H1 (cell line): ENCODE data around the gene GPC3. TPM values are rescaled to one million over a fixed set of nuclear protein-coding genes. Genes with fewer than 3 reads are reported as not detected.

Source experiments
- CTCF ChIA-PET: fragments of 300-600 bp; sonication (Branson Sonifier 250); formaldehyde crosslinking; loops from one replicate; lab custom pipeline; 2021; ENCODE audit not compliant: partially characterized antibody; lab: Charles Lee
- POLR2A ChIA-PET: fragments of 300-600 bp; sonication (Branson Sonifier 250); formaldehyde crosslinking; loops from one replicate; lab custom pipeline; 2021; ENCODE audit warnings: inconsistent platforms; ENCODE audit not compliant: partially characterized antibody; lab: Charles Lee
- DNase-seq, 2 experiments: peaks; one replicate each; pipeline versions ENCODE4 v3.0.0 to v3.0.0-alpha.2; 2010 to 2022; ENCODE audit warnings: low spot score in 2 of 2, low read depth in 1 of 2, mixed read lengths in 1 of 2
- FAIRE-seq: peaks from 2 replicates; lab custom pipeline; 2011; peaks lifted over from hg19 to GRCh38; lab: Jason Lieb, UNC
- H2AFZ ChIP-seq: 2 replicates; pipeline ENCODE4 v1.8.1; 2012; ENCODE audit warnings: low read length, inconsistent platforms
- H2AK5ac ChIP-seq: 2 replicates; pipeline ENCODE4 v1.6.1; 2013; ENCODE audit warnings: low read depth, low read length
- H2BK120ac ChIP-seq: replicated peaks from 2 replicates; pipeline ENCODE3; 2013; ENCODE audit warnings: low read depth, low read length, inconsistent platforms
- H2BK12ac ChIP-seq: 2 replicates; pipeline ENCODE4 v1.6.1; 2013; ENCODE audit warnings: low read depth, low read length
- H2BK15ac ChIP-seq: 2 replicates; pipeline ENCODE4 v1.6.1; 2013; ENCODE audit warnings: low read length
- H2BK20ac ChIP-seq: 2 replicates; pipeline ENCODE4 v1.6.1; 2013; ENCODE audit warnings: low read length
- H2BK5ac ChIP-seq: 2 replicates; pipeline ENCODE4 v1.6.1; 2013; ENCODE audit warnings: low read depth, low read length
- H3K14ac ChIP-seq: 2 replicates; pipeline ENCODE4 v1.6.1; 2013; ENCODE audit warnings: inconsistent platforms; ENCODE audit not compliant: insufficient read length
- H3K18ac ChIP-seq: 2 replicates; pipeline ENCODE4 v1.6.1; 2013; ENCODE audit warnings: low read length; ENCODE audit errors: extremely low read depth
- H3K23ac ChIP-seq: 2 replicates; pipeline ENCODE4 v1.6.1; 2013; ENCODE audit warnings: inconsistent platforms; ENCODE audit not compliant: insufficient read length
- H3K23me2 ChIP-seq: 2 replicates; pipeline ENCODE4 v1.6.1; 2013; ENCODE audit warnings: low read depth, low read length
- H3K27ac ChIP-seq: 2 replicates; pipeline ENCODE4 v1.6.1; 2011; ENCODE audit warnings: low read depth, low read length, inconsistent platforms
- H3K27me3 ChIP-seq, 4 experiments: replicated peaks in 1 of 4; 1 replicate in 1 of 4; 2 replicates in 3 of 4; pipeline versions ENCODE4 v1.6.1 to v1.8.1; 2011 to 2013; ENCODE audit warnings: low read length in 3 of 4, mild to moderate bottlenecking in 3 of 4, inconsistent platforms in 2 of 4, mixed read lengths in 2 of 4, moderate library complexity in 1 of 4; ENCODE audit not compliant: control insufficient read depth in 3 of 4, insufficient read depth in 3 of 4; ENCODE audit errors: extremely low read depth in 1 of 4
- H3K36me3 ChIP-seq, 4 experiments: 2 replicates each; pipeline versions ENCODE4 v1.6.1 to v1.8.1; 2011 to 2013; ENCODE audit warnings: mild to moderate bottlenecking in 4 of 4, low read length in 3 of 4, moderate library complexity in 2 of 4, control low read depth in 1 of 4, inconsistent platforms in 1 of 4; ENCODE audit not compliant: insufficient read depth in 4 of 4, control insufficient read depth in 2 of 4
- H3K4ac ChIP-seq: replicated peaks from 2 replicates; pipeline ENCODE3; 2013; ENCODE audit warnings: low read length, low read depth, mixed read lengths, inconsistent platforms; ENCODE audit not compliant: insufficient read length
- H3K4me1 ChIP-seq, 4 experiments: replicated peaks in 1 of 4; 1 replicate in 1 of 4; 2 replicates in 3 of 4; pipeline versions ENCODE4 v1.6.1 to v1.8.1; 2011 to 2013; ENCODE audit warnings: low read length in 3 of 4, inconsistent platforms in 2 of 4, mixed read lengths in 1 of 4; ENCODE audit not compliant: insufficient read depth in 4 of 4, control insufficient read depth in 3 of 4
- H3K4me2 ChIP-seq, 2 experiments: 2 replicates each; pipeline versions ENCODE4 v1.6.1 to v1.8.1; 2011 to 2013; ENCODE audit warnings: low read depth in 2 of 2, low read length in 2 of 2, control low read depth in 1 of 2, inconsistent platforms in 1 of 2, mild to moderate bottlenecking in 1 of 2; ENCODE audit not compliant: insufficient read depth in 1 of 2
- H3K4me3 ChIP-seq, 4 experiments: fragments of 200-600, 300-600 bp in 1 of 4; sonication (generic), shearing (Covaris generic), sonication (Bioruptor Twin) in 1 of 4; 2 replicates each; pipeline versions ENCODE4 v1.5.1 to v1.8.1; 2011 to 2016; ENCODE audit warnings: low read length in 4 of 4, low read depth in 3 of 4, control low read depth in 2 of 4, inconsistent platforms in 2 of 4, mild to moderate bottlenecking in 2 of 4, mixed read lengths in 1 of 4, moderate library complexity in 1 of 4; ENCODE audit not compliant: insufficient read depth in 2 of 4; ENCODE audit errors: extremely low read depth in 1 of 4
- H3K56ac ChIP-seq: replicated peaks from 2 replicates; pipeline ENCODE3; 2013; ENCODE audit warnings: low read depth, mild to moderate bottlenecking, mixed read lengths, low read length, inconsistent platforms; ENCODE audit not compliant: insufficient read length
- H3K79me1 ChIP-seq: 2 replicates; pipeline ENCODE4 v1.6.1; 2013; ENCODE audit warnings: low read depth, low read length, control low read depth
- H3K79me2 ChIP-seq, 2 experiments: 2 replicates each; pipeline versions ENCODE4 v1.6.1 to v1.8.1; 2012 to 2013; ENCODE audit warnings: low read length in 2 of 2, mild to moderate bottlenecking in 2 of 2, inconsistent platforms in 1 of 2; ENCODE audit not compliant: insufficient read depth in 2 of 2, control insufficient read depth in 1 of 2
- H3K9ac ChIP-seq, 4 experiments: replicated peaks in 1 of 4; 1 replicate in 1 of 4; 2 replicates in 3 of 4; pipeline versions ENCODE4 v1.6.1 to v1.8.1; 2011 to 2013; ENCODE audit warnings: low read depth in 3 of 4, low read length in 3 of 4, control low read depth in 2 of 4, mild to moderate bottlenecking in 2 of 4, moderate library complexity in 2 of 4, inconsistent platforms in 1 of 4; ENCODE audit errors: extremely low read depth in 1 of 4
- H3K9me3 ChIP-seq, 2 experiments: 2 replicates each; pipeline versions ENCODE4 v1.6.1 to v1.8.1; 2012 to 2013; ENCODE audit warnings: mild to moderate bottlenecking in 2 of 2, moderate library complexity in 2 of 2, control low read depth in 1 of 2, inconsistent platforms in 1 of 2, low read depth in 1 of 2, low read length in 1 of 2, mixed read lengths in 1 of 2; ENCODE audit not compliant: insufficient read depth in 2 of 2
- H4K20me1 ChIP-seq, 2 experiments: replicated peaks in 1 of 2; 2 replicates each; pipeline versions ENCODE3 to v1.8.1; 2011 to 2013; ENCODE audit warnings: inconsistent platforms in 2 of 2, low read length in 2 of 2, mild to moderate bottlenecking in 1 of 2; ENCODE audit not compliant: insufficient read depth in 2 of 2, control insufficient read depth in 1 of 2
- H4K5ac ChIP-seq: 2 replicates; pipeline ENCODE4 v1.6.1; 2013; ENCODE audit warnings: low read length, low read depth, mixed read lengths, inconsistent platforms; ENCODE audit not compliant: insufficient read length
- H4K8ac ChIP-seq: 2 replicates; pipeline ENCODE4 v1.8.0; 2013; ENCODE audit warnings: mild to moderate bottlenecking, moderate library complexity, low read length, inconsistent platforms; ENCODE audit not compliant: insufficient read depth; ENCODE audit errors: extremely low read depth
- H4K91ac ChIP-seq: replicated peaks from 2 replicates; pipeline ENCODE3; 2013; ENCODE audit warnings: low read length, mixed read lengths, inconsistent platforms; ENCODE audit not compliant: insufficient read length
- ASH2L ChIP-seq: fragments of 200-600, 300-600 bp; sonication (generic); IDR thresholded peaks from one replicate; pipeline ENCODE4 v1.7.1; 2017; ENCODE audit warnings: low read length
- CTCF ChIP-seq, 3 experiments: IDR thresholded peaks; 1 replicate in 2 of 3; 2 replicates in 1 of 3; pipeline versions ENCODE4 v1.5.1 to v1.6.1; 2011; ENCODE audit warnings: low read length in 3 of 3, mild to moderate bottlenecking in 3 of 3, inconsistent platforms in 2 of 3, low read depth in 1 of 3, moderate library complexity in 1 of 3; ENCODE audit not compliant: insufficient read depth in 1 of 3; ENCODE audit errors: control extremely low read depth in 1 of 3
- FOSL1 ChIP-seq: IDR thresholded peaks from 2 replicates; pipeline ENCODE4 v1.6.1; 2011; ENCODE audit warnings: mild to moderate bottlenecking, low read depth, low read length, moderate library complexity; ENCODE audit not compliant: insufficient read depth
- RAD21 ChIP-seq, 2 experiments: IDR thresholded peaks in 1 of 2; conservative IDR thresholded peaks in 1 of 2; 2 replicates each; pipeline ENCODE4 v1.6.1; 2011; ENCODE audit warnings: low read depth in 2 of 2, low read length in 2 of 2, improper control_type of control experiment in 1 of 2, inconsistent platforms in 1 of 2, mild to moderate bottlenecking in 1 of 2, moderate library complexity in 1 of 2
- SAP30 ChIP-seq: fragments of 300-600 bp; sonication (generic); IDR thresholded peaks from 2 replicates; pipeline ENCODE4 v1.7.1; 2012; ENCODE audit warnings: low read length, moderate library complexity, mild to moderate bottlenecking, inconsistent platforms; ENCODE audit not compliant: insufficient read depth, insufficient replicate concordance
- SUZ12 ChIP-seq: fragments of 200-600 bp; sonication (generic); IDR thresholded peaks from 2 replicates; pipeline ENCODE4 v1.6.1; 2012; ENCODE audit warnings: mild to moderate bottlenecking, inconsistent platforms, low read length, moderate library complexity, mixed read lengths
- WGBS, 2 experiments: shearing (Covaris generic) in 1 of 2; methylation state at CpG; one replicate each; pipeline versions ENCODE4 v1.1.6 to v1.1.7; 2013 to 2015; ENCODE audit warnings: low lambda C conversion rate in 2 of 2, mixed read lengths in 2 of 2, inconsistent platforms in 1 of 2, low coverage in 1 of 2, missing lambda C conversion rate in 1 of 2; ENCODE audit not compliant: insufficient replicate concordance in 2 of 2, insufficient coverage in 1 of 2, insufficient read length in 1 of 2; ENCODE audit errors: extremely low coverage in 1 of 2, missing lambda C conversion rate in 1 of 2; 5-methylcytosine and 5-hydroxymethylcytosine counted together
- polyA plus RNA-seq, 7 experiments: library from polyadenylated mRNA; depleted of rRNA in 3 of 7; stranded (reverse) in 5 of 7; unstranded in 2 of 7; fragments of >200 nt in 5 of 7; fragments of 200-250 nt in 2 of 7; gene quantifications; 1 replicate in 5 of 7; 2 replicates in 1 of 7; 4 replicates in 1 of 7; pipeline versions ENCODE4 v1.2.1 to v1.2.3, GENCODE V29; 2011 to 2013; ENCODE audit warnings: missing spikeins in 2 of 7, mixed read lengths in 2 of 7
- total RNA-seq: library from RNA; stranded (reverse); fragmentation: NEBNext Ultra II Directional; extraction: Animal tissue kit (Norgen Biotek cat#: 25700); gene quantifications from 2 replicates; pipeline ENCODE4 v1.2.1, GENCODE V29; 2021

Gene GPC3
- total and polyA plus RNA-seq, 2 of the 8 experiments (the other 6 are each of a cell fraction or from before 2014, with no cell fraction given): 64.8 to 71.9 TPM

- Histone ChIP-seq H2BK120ac (no peak overlapping the region), H3K79me2 (no peaks in the 10 kb centered on the region), H3K27ac (no peak overlapping the region), H2AFZ (0 out of 2 replicates have a peak overlapping the region, but pooled peaks have one; percentile 80), H4K8ac (no peak overlapping the region), H3K79me1 (no peaks in the 10 kb centered on the region), H3K18ac (no peak overlapping the region; the same call in 1 of the 2 replicates), H2BK12ac (0 out of 2 replicates have a peak overlapping the region, but pooled peaks have one; percentile 27), H3K23me2 (no peaks in the 10 kb centered on the region), H3K4me2 (peak overlapping the region; percentile 63 to 65), H2BK5ac (no peak overlapping the region), H3K9ac (no peak overlapping the region), H2AK5ac (no peak overlapping the region), H2BK15ac (no peak overlapping the region), H3K56ac (no peak overlapping the region), H4K20me1 (no peaks in the 10 kb centered on the region), H3K36me3 (no peaks in the 10 kb centered on the region), H3K4ac (no peak overlapping the region), H3K4me3 (peak overlapping the region in 3 of 4 experiments; percentile 1 to 52 (median 10); a peak in 4 of 8 replicates), H3K23ac (no peak overlapping the region), H3K9me3 (no peaks in the 10 kb centered on the region), H4K5ac (no peak overlapping the region), H3K27me3 (no peaks in the 10 kb centered on the region), H3K14ac (no peak overlapping the region), H3K4me1 (no peaks in the 10 kb centered on the region; a peak in 1 of 7 replicates), H4K91ac (no peak overlapping the region), H2BK20ac (no peak overlapping the region)
- WGBS, 2 experiments: 45% methylated on average over 4 of the region's 5 CpGs; no CpG with 5 or more reads in 1 of the 2 experiments
- TF ChIP-seq FOSL1 (no peak), SUZ12 (no peak), CTCF (IDR thresholded peaks at IDR 0.05; ENCODE audit: control extremely low read depth in 1 of 3, insufficient read depth in 1 of 3, low read depth in 1 of 3, low read length in 3 of 3) (peak in 2 of 3 experiments; percentile 28; a peak in 2 of 4 replicates), RAD21 (IDR thresholded peaks at IDR 0.05 in 1 of 2, conservative IDR thresholded peaks at IDR 0.05 in 1 of 2; ENCODE audit: low read depth in 2 of 2, low read length in 2 of 2) (peak in 1 of 2 experiments; percentile 30; a peak in 1 of 4 replicates), ASH2L (no peak), SAP30 (no peak)
- FAIRE-seq (no peak), DNase-seq (no peak)
- ChIA-PET CTCF (interaction anchor here (0.5 to 3.1 kb wide), 37 partner anchors 8 to 343 kb away, joined by 3 to 14 read pairs (median 4); no protein-coding TSS in a partner anchor), POLR2A (interaction anchor here (0.8 kb wide), 1 partner anchor 148 kb away, joined by 3 read pairs; no protein-coding TSS in a partner anchor)
Observed at GRCh38 chrX:134025986-134026545, 40.7 kb upstream of the GPC3 start.
